ENCODE measurements around the gene ARMC12. TPM values are rescaled to one million over a fixed set of nuclear protein-coding genes. Genes with fewer than 3 reads are reported as not detected.
A peak's percentile ranks its signal among the peaks of the same experiment; 100 is the strongest.
"Not testable (repeated sequence)": the region's sequence is repeated elsewhere in the genome, so short reads cannot be mapped to it uniquely, and the experiment has no call there.

ARMC12 gene
- 2.3 and 2.6 TPM in 2 replicates for total RNA-seq (2022)
- Bru-seq, nascent RNA: percentile 26 among the genes with signal in this experiment
- BruChase-seq, experiment 1, labeled RNA remaining after a 6-hour chase: percentile 40 among the genes with signal in this experiment
- BruChase-seq, experiment 2, labeled RNA remaining after a 2-hour chase: percentile 25 among the genes with signal in this experiment
- long read RNA-seq, partial matches to known transcripts: 2 of 2 reads
- long read RNA-seq, other reads (novel, unspliced or antisense): 0 of 2 reads

GRCh38 chr6:35736982-35737412 lies at the start of gene ARMC12:
Gene ARMC12 (plus strand): TSS chr6:35737032. CDS start chr6:35737109, 77 bp downstream.
- Mint-ChIP-seq H3K36me3 (ENCODE audit: insufficient read depth, unreplicated experiment) (no peaks in the 10 kb centered on the region), H3K4me3 (ENCODE audit: unreplicated experiment) (no peak within 1 kb of the TSS), H3K27ac (ENCODE audit: low read depth, unreplicated experiment) (no peak within 1 kb of the TSS), H3K4me1 (ENCODE audit: insufficient read depth, unreplicated experiment) (peaks cover 40% of the 10 kb centered on the region), H3K9me3 (ENCODE audit: unreplicated experiment) (no peaks in the 10 kb centered on the region), H3K27me3 (ENCODE audit: insufficient read depth, unreplicated experiment) (no peaks in the 10 kb centered on the region)
- DNase-seq (ENCODE audit: unreplicated experiment): no peak
- no peak for TF ChIP-seq CTCF (IDR thresholded peaks at IDR 0.05; ENCODE audit: unreplicated experiment)
- POLR2A ChIA-PET: interaction anchor here (0.6 to 17.8 kb wide), 19 partner anchors 9 to 267 kb away, joined by 3 to 1351 read pairs (median 7); partner anchors contain the start of gene FKBP5
- no TSS peak for BruUV-seq (replicated peaks)
- intact Hi-C loops (cut with micrococcal nuclease): loop anchor here (1.0 to 10.0 kb wide), 6 partner anchors 153 to 438 kb away; partner anchors contain the start of gene RPL10A
- CTCF ChIA-PET: interaction anchor here (0.5 to 5.7 kb wide), 52 partner anchors 9 to 441 kb away, joined by 3 to 90 read pairs (median 4); partner anchors contain the start of genes DEF6 and PPARD

GRCh38 chr6:35687658-35688604 lies 48.9 kb upstream of the ARMC12 start:
- H3K4me1 Mint-ChIP-seq (ENCODE audit: insufficient read depth, unreplicated experiment): peaks cover 21% of the 10 kb centered on the region
- intact Hi-C loops (cut with micrococcal nuclease): loop anchor here (1.0 to 5.0 kb wide), 3 partner anchors 40 to 86 kb away; no protein-coding TSS in a partner anchor
- no peaks in the 10 kb centered on the region for H3K27me3 Mint-ChIP-seq (ENCODE audit: insufficient read depth, unreplicated experiment)
- no peak for TF ChIP-seq CTCF (IDR thresholded peaks at IDR 0.05; ENCODE audit: unreplicated experiment)
- H3K4me3 Mint-ChIP-seq (ENCODE audit: unreplicated experiment): peak overlapping the region; percentile 97
- POLR2A ChIA-PET: interaction anchor here (0.6 to 25.9 kb wide), 21 partner anchors 11 to 218 kb away, joined by 3 to 1351 read pairs (median 5); partner anchors contain the start of gene ARMC12
- DNase-seq (ENCODE audit: unreplicated experiment): peak; percentile 64
- H3K9me3 Mint-ChIP-seq (ENCODE audit: unreplicated experiment): no peaks in the 10 kb centered on the region
- peak overlapping the region; percentile 95 for H3K27ac Mint-ChIP-seq (ENCODE audit: low read depth, unreplicated experiment)
- BruUV-seq (replicated peaks): TSS peak; percentile 51
- H3K36me3 Mint-ChIP-seq (ENCODE audit: insufficient read depth, unreplicated experiment): peaks cover 59% of the 10 kb centered on the region
- CTCF ChIA-PET: interaction anchor here (0.6 to 2.6 kb wide), 3 partner anchors 38 to 101 kb away, joined by 3 to 18 read pairs (median 11); no protein-coding TSS in a partner anchor

- intact Hi-C loops (cut with micrococcal nuclease): loop anchor here (1.0 to 5.0 kb wide), 2 partner anchors 40 to 86 kb away; no protein-coding TSS in a partner anchor
- peaks cover 50% of the 10 kb centered on the region for H3K36me3 Mint-ChIP-seq (ENCODE audit: insufficient read depth, unreplicated experiment)
- H3K27ac Mint-ChIP-seq (ENCODE audit: low read depth, unreplicated experiment): peak within 1 kb of the TSS; percentile 95
- TF ChIP-seq CTCF (IDR thresholded peaks at IDR 0.05; ENCODE audit: unreplicated experiment): no peak
- H3K4me3 Mint-ChIP-seq (ENCODE audit: unreplicated experiment): peak within 1 kb of the TSS; percentile 97
- no peaks in the 10 kb centered on the region for H3K9me3 Mint-ChIP-seq (ENCODE audit: unreplicated experiment)
- CTCF ChIA-PET: interaction anchor here (0.6 to 2.6 kb wide), 4 partner anchors 39 to 102 kb away, joined by 3 to 11 read pairs (median 4); partner anchors contain the start of gene ARMC12
- BruUV-seq (replicated peaks): no TSS peak
- no peaks in the 10 kb centered on the region for H3K27me3 Mint-ChIP-seq (ENCODE audit: insufficient read depth, unreplicated experiment)
- peaks cover 21% of the 10 kb centered on the region for H3K4me1 Mint-ChIP-seq (ENCODE audit: insufficient read depth, unreplicated experiment)
- POLR2A ChIA-PET: interaction anchor here (0.7 to 25.9 kb wide), 10 partner anchors 10 to 262 kb away, joined by 3 to 1351 read pairs (median 4); partner anchors contain the start of gene ARMC12
- peak; percentile 91 for DNase-seq (ENCODE audit: unreplicated experiment)
These were observed 48.1 kb upstream of the ARMC12 start, which contains the start of gene FKBP5 for GRCh38 chr6:35688605-35689322. Gene FKBP5 (minus strand): TSS chr6:35688915. CDS start chr6:35642824, 46,091 bp downstream.

GRCh38 chr6:35690006-35690405 lies 46.8 kb upstream of the ARMC12 start:
- H3K4me3 Mint-ChIP-seq (ENCODE audit: unreplicated experiment); H3K9me3 Mint-ChIP-seq (ENCODE audit: unreplicated experiment); intact Hi-C loops (cut with micrococcal nuclease); DNase-seq (ENCODE audit: unreplicated experiment); H3K27ac Mint-ChIP-seq (ENCODE audit: low read depth, unreplicated experiment); BruUV-seq (replicated peaks); H3K27me3 Mint-ChIP-seq (ENCODE audit: insufficient read depth, unreplicated experiment): not testable (repeated sequence)
- Mint-ChIP-seq H3K36me3 (ENCODE audit: insufficient read depth, unreplicated experiment) (peaks cover 38% of the 10 kb centered on the region), H3K4me1 (ENCODE audit: insufficient read depth, unreplicated experiment) (peaks cover 21% of the 10 kb centered on the region)
- ChIA-PET CTCF (interaction anchor here (0.6 to 2.6 kb wide), 5 partner anchors 34 to 111 kb away, joined by 3 to 11 read pairs (median 4); partner anchors contain the start of gene ARMC12), POLR2A (interaction anchor here (1.2 to 25.9 kb wide), 6 partner anchors 16 to 88 kb away, joined by 3 to 1351 read pairs (median 82); partner anchors contain the start of gene ARMC12)

Data from MCF 10A (cell line).